Activated T-cell treated with anti-CD3 and anti-CD28 coated beads for 1 hour (primary cell): Measurements from ENCODE around the gene SELENON.
A peak's percentile ranks its signal among the peaks of the same experiment; 100 is the strongest.

Experiments used
- DNase-seq: peaks from one replicate; pipeline ENCODE4 v3.0.0-alpha.2; 2020; ENCODE audit warnings: low read depth

SELENON gene

GRCh38 chr1:25809929-25810328 is 9.9 kb downstream of the SELENON start:
- no peak for DNase-seq

GRCh38 chr1:25810341-25811299 is 10.6 kb downstream of the SELENON start:
- DNase-seq: peak; percentile 78

- no peak for DNase-seq
Observed at GRCh38 chr1:25811384-25812082, 11.5 kb downstream of the SELENON start.

GRCh38 chr1:25813071-25813733 is 13.2 kb downstream of the SELENON start:
- DNase-seq: no peak

- no peak for DNase-seq
Observed at GRCh38 chr1:25813734-25814471, 13.9 kb downstream of the SELENON start.

GRCh38 chr1:25814549-25815087 is 14.6 kb downstream of the SELENON start:
- no peak for DNase-seq

- DNase-seq: no peak
Observed at GRCh38 chr1:25815208-25816111, 15.5 kb downstream of the SELENON start.

GRCh38 chr1:25816112-25816718 is 16.2 kb downstream of the SELENON start:
- DNase-seq: no peak

- no peak for DNase-seq
Observed at GRCh38 chr1:25817840-25818501, 18.0 kb downstream of the SELENON start.

GRCh38 chr1:25818569-25818968 is 18.6 kb downstream of the SELENON start:
- DNase-seq: no peak

- DNase-seq: peak; percentile 85
Observed at GRCh38 chr1:25819491-25820246, 19.7 kb downstream of the SELENON start, which contains the start of gene MTFR1L. Gene MTFR1L (plus strand): TSS chr1:25819954. CDS start chr1:25823105, 3,151 bp downstream.

- peak; percentile 54 for DNase-seq
Observed at GRCh38 chr1:25820247-25821111, 20.5 kb downstream of the SELENON start.

GRCh38 chr1:25821112-25821476 is 21.1 kb downstream of the SELENON start:
- no peak for DNase-seq

- no peak for DNase-seq
Observed at GRCh38 chr1:25821630-25822091, 21.7 kb downstream of the SELENON start.

GRCh38 chr1:25825605-25826004 is 25.6 kb downstream of the SELENON start:
- no peak for DNase-seq

GRCh38 chr1:25826571-25826970 is 26.6 kb downstream of the SELENON start:
- DNase-seq: no peak

GRCh38 chr1:25828491-25828890 is 28.5 kb downstream of the SELENON start:
- no peak for DNase-seq

GRCh38 chr1:25829046-25829445 is 29.1 kb downstream of the SELENON start:
- no peak for DNase-seq
